GM12891 (cell line): Measurements from ENCODE around the gene RBP7.

Experiments used
- PAX5 ChIP-seq: IDR thresholded peaks from 2 replicates; pipeline ENCODE4 v1.6.1; 2011; ENCODE audit warnings: low read length, moderate library complexity, mild to moderate bottlenecking; ENCODE audit not compliant: insufficient read depth, severe bottlenecking
- POLR2A ChIP-seq: IDR thresholded peaks from 2 replicates; pipeline ENCODE4 v1.6.1; 2011; ENCODE audit warnings: low read depth, low read length, control low read depth
- POLR2AphosphoS5 ChIP-seq: IDR thresholded peaks from 2 replicates; pipeline ENCODE4 v1.6.1; 2011; ENCODE audit warnings: low read depth, low read length, control low read depth
- POU2F2 ChIP-seq: IDR thresholded peaks from 2 replicates; pipeline ENCODE4 v1.6.1; 2011; ENCODE audit warnings: low read depth, mild to moderate bottlenecking, control low read depth, low read length, moderate library complexity
- SPI1 ChIP-seq: IDR thresholded peaks from 2 replicates; pipeline ENCODE4 v1.6.1; 2011; ENCODE audit warnings: low read depth, low read length, control low read depth
- TAF1 ChIP-seq: IDR thresholded peaks from 2 replicates; pipeline ENCODE4 v1.6.1; 2011; ENCODE audit warnings: low read depth, low read length, control low read depth

GRCh38 chr1:10046356-10047085, 49.5 kb downstream of the RBP7 start:
- TF ChIP-seq SPI1 (no peak), POLR2A (no peak), POLR2AphosphoS5 (no peak), TAF1 (no peak), POU2F2 (no peak), PAX5 (no peak)
